Activated CD8-positive, alpha-beta memory T cell treated with anti-CD3 and anti-CD28 coated beads, Interleukin-2, amount 50 U/mL, for 1 hour (primary cell): ENCODE measurements around the gene ADRA2B.
A peak's percentile ranks its signal among the peaks of the same experiment; 100 is the strongest.
"Not testable (repeated sequence)": the region's sequence is repeated elsewhere in the genome, so short reads cannot be mapped to it uniquely, and the experiment has no call there.

ENCODE experiments used
- DNase-seq: peaks from one replicate; pipeline ENCODE4 v3.0.0-alpha.2; 2020; ENCODE audit errors: extremely low read depth

The ADRA2B gene

DNA sequence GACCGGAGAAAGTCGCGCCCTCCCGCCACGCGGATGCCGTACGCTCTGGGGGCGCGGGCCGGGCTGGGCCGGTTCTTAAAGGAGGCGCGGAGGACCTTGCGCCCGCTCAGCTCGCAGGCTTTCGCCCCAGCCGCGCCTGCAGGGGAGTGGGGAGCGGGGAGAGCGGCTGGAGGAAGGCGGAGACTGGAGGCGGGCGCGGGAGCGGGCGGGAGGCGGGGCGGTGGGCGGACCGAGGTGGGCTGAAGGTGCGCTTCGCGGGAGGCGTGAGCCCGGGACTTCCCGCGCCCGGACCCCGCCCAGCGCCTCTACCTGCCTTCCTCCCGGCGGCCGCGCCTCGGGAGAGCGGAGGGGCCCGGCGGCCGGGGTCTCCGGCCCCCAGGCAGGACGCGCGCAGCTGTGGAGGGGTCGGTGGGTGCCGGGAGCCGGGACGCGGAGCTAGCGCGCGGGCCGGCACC lies at the start of gene ADRA2B:
Gene ADRA2B (minus strand): TSS at position 148 of the 455 bp plus-strand sequence. CDS start 422 bp downstream, outside the sequence.
- no peak for DNase-seq

GRCh38 chr2:96164459-96165184 lies 48.3 kb upstream of the ADRA2B start:
- peak; percentile 27 for DNase-seq

DNA sequence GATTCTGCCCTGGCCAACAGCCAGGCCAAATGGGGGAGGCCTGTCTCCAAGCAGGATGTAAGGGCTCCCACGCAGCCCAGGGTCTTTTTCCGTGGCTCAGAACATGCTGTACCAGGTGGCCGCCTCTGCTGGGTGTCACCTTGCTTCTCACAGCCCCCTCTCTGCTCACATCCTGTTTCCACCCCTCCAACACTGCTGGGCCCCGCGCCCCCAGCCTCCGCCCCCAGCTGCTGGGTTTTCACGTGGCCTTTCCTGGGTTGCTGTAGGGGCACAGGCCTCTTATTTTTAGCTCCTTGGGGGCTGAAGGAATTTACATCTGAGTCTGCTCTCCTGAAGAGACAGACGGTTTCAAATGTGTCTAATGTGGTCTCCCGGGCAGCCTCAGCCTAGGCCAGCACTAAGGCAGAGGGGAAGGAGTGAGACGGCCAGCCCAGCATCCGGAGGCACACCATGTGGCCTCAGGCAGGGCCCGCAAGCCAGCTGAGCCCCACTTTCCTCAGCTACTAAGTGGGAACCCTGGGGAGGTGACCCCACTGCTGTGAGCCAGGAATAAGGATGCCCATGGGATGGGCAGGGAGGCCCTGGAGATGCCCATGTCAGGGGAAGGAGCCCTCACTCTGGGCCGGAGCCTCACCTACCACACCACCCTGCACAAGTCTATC lies 47.5 kb upstream of the ADRA2B start:
- DNase-seq, result peak; percentile 62

DNA sequence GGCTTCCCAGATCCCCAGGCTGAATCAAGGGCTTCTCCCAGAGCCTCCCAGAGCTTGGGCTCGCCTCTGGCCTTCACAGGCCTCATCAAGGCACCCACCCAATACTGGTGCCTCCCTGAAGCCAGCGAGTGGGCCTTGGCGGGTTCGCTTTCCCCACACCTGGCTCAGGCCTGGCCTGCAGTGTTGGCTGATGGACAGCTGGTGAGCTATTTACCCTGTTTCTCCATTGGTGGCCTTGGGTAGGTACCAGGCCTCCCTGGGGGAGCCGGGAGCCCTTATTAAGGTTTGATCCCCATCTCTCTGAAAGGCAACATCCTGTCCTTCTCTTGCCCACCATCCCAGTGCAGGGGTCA lies 47.0 kb upstream of the ADRA2B start:
- no peak for DNase-seq

DNA sequence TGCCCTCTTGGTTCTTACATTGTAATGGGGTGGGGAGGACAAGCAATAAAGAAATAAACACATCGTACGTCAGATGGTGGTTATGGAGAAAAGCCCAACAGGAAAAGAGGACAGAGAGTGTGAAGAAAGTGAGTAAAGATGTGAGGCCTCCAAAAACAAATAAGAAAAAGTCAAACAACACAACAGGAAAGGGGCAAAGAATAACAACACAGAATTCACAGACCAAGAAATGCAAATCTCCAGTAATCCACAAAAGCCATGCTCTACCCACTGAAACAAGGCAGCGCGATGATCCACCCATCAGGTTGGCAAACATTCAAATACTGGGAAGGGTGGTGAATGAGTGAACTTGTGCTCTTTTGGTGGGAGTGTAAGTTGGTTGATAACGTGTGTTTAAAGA lies 45.5 kb upstream of the ADRA2B start:
- DNase-seq, result no peak

DNA sequence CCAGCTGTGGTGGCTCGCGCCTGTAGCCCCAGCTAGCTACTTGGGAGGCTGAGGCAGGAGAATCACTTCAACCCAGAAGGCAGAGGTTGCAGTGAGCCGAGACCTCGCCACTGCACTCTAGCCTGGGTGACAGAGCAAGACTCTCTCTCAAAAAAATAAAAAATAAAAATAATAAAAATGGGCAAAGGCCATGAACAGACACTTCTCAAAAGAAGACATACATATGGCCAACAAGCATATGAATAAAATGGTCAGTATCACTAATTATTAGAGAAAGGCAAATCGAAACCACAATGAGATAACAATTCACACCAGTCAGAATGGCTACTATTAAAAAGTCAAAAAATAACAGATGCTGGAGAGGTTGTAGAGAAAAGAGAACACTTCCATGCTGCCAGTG lies 44.0 kb upstream of the ADRA2B start:
- not testable (repeated sequence) for DNase-seq

DNA sequence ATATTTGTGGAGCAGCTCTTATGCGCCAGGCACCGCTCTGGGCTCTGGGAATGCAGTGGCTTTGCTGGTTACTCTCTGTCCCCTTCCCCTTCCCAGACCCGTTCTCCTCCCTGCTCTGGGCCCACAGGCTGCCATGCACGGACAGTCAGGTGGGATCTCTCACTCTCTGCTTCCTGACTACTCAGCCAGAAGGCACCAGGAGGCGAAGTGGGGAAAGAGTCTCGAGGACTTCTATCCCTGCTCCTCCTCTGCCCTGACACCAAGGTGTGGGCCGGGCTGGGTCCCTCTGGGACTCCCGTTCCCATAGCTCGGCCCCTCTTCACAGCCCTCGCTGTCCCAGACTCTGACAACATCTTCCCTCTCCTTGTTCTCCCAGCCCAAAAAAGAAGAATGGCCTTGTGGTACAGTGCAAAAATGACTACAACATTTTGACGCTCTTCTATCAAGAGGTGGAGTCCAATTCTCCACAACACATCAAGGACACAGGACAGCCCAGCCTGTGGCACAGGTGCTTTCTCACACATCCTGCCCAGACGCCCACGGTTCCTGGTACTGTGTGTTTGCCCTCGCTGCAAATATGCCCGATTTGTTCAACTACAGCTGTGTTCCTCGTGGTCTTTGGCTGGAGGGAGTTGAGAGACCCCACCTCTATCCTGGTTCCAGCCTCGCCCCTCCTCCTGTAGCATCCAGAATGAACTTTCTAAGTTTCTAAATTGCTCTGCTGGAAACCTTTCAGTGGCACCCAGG lies 42.9 kb upstream of the ADRA2B start:
- DNase-seq, result no peak

DNA sequence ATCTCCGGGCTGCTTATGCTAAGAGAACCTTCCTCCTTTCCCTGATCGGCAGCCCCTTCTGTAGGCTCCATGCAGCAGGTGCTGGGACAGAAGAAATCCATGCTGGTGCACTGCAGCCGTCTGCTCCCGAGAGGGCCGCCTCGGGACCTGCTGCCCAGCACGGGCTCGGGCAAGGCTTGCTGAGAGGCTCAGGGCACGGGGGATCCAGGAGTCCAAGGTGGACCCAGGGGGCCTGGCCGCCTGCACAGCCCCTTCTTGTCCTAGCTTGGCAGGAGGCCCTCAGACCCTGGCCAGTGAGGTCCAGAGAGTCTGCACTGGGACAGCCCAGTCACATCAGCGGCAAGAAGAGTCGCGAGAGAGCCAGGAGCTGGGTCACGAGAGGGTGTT lies 42.2 kb upstream of the ADRA2B start:
- no peak for DNase-seq

GRCh38 chr2:96157649-96158553 lies 41.5 kb upstream of the ADRA2B start:
- DNase-seq, result no peak

DNA sequence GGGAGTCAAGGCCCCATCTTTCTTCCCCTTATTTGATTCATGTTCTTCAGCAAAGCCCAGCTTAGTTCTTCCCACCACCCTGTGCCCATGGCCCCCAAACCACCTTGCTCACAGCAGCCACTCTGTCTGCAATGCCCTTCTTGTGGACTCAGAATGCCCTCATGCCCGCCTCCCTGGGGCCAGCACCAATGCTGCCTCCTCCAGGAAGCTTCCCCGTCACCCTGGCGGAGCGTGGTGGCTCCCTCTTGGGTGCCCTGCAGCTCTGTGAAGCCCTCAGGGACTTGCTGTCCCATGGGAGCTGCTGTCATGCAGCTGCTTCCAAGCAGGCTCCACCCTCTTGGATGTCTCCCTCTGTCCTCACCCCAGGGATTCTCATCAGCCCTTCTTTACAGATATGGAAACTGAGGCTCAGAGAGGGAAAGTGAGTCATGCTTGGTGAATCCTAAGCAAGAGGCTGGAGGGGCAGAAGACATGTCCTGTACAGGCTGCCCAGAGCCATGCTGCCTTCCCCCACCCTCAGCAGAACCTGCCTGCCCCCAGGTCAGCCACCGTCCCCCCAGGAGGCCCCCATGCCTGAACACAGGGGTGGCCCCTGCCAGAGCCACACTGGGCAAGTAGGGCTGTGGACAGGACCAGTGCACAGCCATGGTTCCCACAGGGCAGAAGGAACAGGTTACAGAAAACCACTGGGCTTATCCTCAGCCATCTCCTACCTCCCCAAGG lies 40.7 kb upstream of the ADRA2B start:
- no peak for DNase-seq

DNA sequence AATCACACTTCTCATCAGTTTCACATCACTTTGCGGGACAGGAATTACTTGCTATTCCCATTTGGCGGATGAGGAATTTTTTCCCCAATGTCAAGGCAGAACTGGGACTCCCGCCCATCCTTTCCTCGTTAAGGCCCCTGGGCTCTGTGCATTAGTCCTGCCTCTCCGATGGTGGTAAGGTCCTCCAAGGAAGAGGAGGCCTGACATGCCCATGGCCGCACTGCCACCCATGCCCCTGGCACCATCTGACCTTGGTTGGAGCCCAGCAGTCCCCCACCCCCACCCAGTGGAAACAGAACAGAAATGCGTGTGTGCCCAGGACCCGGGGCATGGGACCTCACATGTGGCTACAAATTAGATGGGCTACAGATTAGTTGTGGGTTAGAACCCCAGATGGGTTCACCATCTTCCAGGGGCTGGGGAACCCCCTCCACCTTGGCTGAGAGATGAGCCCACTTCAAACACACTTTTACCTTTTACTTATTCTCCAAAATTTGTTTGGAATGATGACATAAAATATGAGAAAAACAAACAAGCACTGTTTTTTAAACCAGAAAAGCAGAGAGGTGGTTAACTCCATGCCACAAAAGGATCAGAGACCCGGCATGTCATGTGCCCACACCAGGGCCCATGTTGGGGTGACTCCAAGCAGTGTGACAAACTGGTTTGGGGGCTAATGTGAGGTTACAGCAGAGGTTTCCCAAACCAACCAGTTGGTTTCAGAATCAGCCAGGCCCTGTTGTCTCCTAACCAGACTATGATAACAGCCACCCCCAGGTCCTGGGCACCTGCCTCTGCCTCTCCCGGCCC lies 39.8 kb upstream of the ADRA2B start:
- no peak for DNase-seq

- DNase-seq, result no peak
Observed at GRCh38 chr2:96154506-96155380, 38.4 kb upstream of the ADRA2B start.

GRCh38 chr2:96153991-96154431 lies 37.6 kb upstream of the ADRA2B start:
- no peak for DNase-seq

DNA sequence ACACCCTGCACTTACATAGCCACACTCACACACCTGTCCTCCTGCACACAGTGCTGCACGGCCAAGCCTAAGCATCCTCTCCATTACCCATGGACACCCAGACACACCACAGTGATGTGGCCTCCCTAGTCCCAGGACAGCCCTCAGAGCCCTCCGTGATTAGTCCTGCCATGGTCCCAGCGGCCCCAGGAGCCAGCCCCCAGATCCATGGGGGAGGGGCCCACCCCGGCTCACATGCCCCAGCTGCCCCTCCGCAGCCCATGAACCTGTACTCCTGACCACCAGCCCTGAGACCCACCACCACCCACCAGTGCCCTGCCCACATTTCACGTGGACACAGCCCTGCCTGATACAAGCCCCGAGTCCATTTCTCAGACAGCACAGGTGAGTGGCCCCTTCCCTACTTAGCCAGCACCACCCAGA lies 36.9 kb upstream of the ADRA2B start:
- DNase-seq, result no peak

GRCh38 chr2:96152304-96153161 lies 36.2 kb upstream of the ADRA2B start:
- no peak for DNase-seq

GRCh38 chr2:96151595-96152303 lies 35.4 kb upstream of the ADRA2B start:
- no peak for DNase-seq

DNA sequence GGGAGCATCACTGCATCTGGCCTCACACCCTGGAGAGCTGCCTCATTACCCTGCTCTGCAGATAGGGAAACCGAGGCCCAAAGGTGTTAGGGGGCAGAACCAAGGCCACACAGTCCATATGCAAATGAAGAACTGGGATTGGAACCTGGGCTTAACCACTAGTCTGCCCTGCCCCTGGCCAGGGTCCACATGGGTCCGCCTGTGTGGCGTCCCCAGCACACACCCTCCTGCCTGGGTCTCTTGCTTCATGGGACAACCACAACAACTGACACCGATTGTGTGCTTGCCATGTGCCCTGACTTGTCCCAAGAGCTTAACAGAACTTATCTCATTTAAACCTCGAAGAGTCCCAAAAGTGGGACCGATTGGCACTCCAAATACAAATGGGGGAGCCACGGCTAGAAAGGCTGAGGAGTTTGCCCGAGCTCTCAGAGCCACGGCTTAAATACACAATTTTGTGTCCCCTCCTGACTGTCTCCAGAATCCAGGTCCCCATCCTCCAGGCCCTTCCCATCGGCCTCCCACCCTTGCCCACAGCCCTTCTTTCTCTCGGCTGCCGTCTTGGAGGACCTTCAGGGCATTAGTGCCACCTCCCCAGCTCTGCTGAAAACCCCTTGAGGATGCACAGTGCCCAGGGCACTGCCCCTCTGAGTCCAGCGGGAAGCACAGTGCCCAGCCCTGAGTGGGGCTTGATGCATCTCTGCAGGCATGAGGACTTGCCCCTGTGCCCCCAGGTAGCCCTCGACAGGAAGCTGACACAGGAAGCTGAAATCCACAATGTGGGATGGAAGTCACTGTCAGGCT lies 34.6 kb upstream of the ADRA2B start:
- no peak for DNase-seq
